Sciatic nerve (tissue), 2 donors: Measurements from ENCODE around the gene SLC37A2. TPM values are rescaled to one million over a fixed set of nuclear protein-coding genes. Genes with fewer than 3 reads are reported as not detected.
"Not testable (repeated sequence)": the region's sequence is repeated elsewhere in the genome, so short reads cannot be mapped to it uniquely, and the experiment has no call there.

ENCODE experiments used
- ATAC-seq: fragments of 200-7000 bp; cut with Tn5 transposase; one replicate; pipeline ENCODE4 v1.9.1; 2020; ENCODE audit warnings: mild to moderate bottlenecking, moderate library complexity
- DNase-seq: peaks from one replicate; pipeline ENCODE4 v3.0.0-alpha.2; 2020; ENCODE audit warnings: low spot score
- intact Hi-C: fragments of 100-400 bp; cut with DNase I; formaldehyde crosslinking; loops from one replicate; pipeline ENCODE4 v1.14.2; 2022
- total RNA-seq: library from RNA; stranded (reverse); fragmentation: NEBNext Ultra II Directional; extraction: Animal tissue kit (Norgen Biotek cat#: 25700); gene quantifications from one replicate; pipeline ENCODE4 v1.2.1, GENCODE V29; 2021
- donor health status: DM: no; HTN: no; CAD: no.
- donor health status: DM: no; HTN: no; CAD: no.

SLC37A2 gene
- total RNA-seq, 1 donor from 2014 or later = 12.7 TPM

GRCh38 chr11:125081098-125081798 lies 18.1 kb downstream of the SLC37A2 start:
- intact Hi-C loops = no loop called here
- no peak for ATAC-seq
- DNase-seq = no peak

- no peak for ATAC-seq
- intact Hi-C loops = no loop called here
- DNase-seq = no peak
These were observed 18.9 kb downstream of the SLC37A2 start for GRCh38 chr11:125082040-125082439.

- intact Hi-C loops = no loop called here
- ATAC-seq (peak; percentile 25), DNase-seq (no peak)
These were observed 19.7 kb downstream of the SLC37A2 start for GRCh38 chr11:125082611-125083311.

- ATAC-seq (no peak), DNase-seq (no peak)
- intact Hi-C loops = no loop called here
These were observed 20.4 kb downstream of the SLC37A2 start for GRCh38 chr11:125083312-125084056.

- DNase-seq (no peak), ATAC-seq (no peak)
- intact Hi-C loops = no loop called here
These were observed 20.9 kb downstream of the SLC37A2 start for GRCh38 chr11:125084057-125084416.

GRCh38 chr11:125084761-125085231 lies 21.7 kb downstream of the SLC37A2 start:
- ATAC-seq = no peak
- intact Hi-C loops = no loop called here
- DNase-seq = no peak

- no peak for ATAC-seq
These were observed 22.4 kb downstream of the SLC37A2 start for GRCh38 chr11:125085301-125086081.

GRCh38 chr11:125086633-125087296 lies 23.7 kb downstream of the SLC37A2 start:
- DNase-seq = no peak

More at GRCh38 chr11:125085301-125086081, 22.4 kb downstream of the SLC37A2 start:
- intact Hi-C loops = no loop called here
- DNase-seq = no peak

GRCh38 chr11:125088123-125088522 lies 25.0 kb downstream of the SLC37A2 start:
- DNase-seq (no peak), ATAC-seq (no peak)
- intact Hi-C loops = no loop called here

More at GRCh38 chr11:125086633-125087296, 23.7 kb downstream of the SLC37A2 start:
- intact Hi-C loops = no loop called here
- no peak for ATAC-seq

GRCh38 chr11:125088576-125089455 lies 25.7 kb downstream of the SLC37A2 start:
- DNase-seq (no peak), ATAC-seq (no peak)
- intact Hi-C loops = no loop called here

GRCh38 chr11:125089481-125089880 lies 26.4 kb downstream of the SLC37A2 start:
- ATAC-seq, DNase-seq, intact Hi-C loops: not testable (repeated sequence)

GRCh38 chr11:125090151-125090550 lies 27.0 kb downstream of the SLC37A2 start:
- DNase-seq, ATAC-seq: not testable (repeated sequence)
- intact Hi-C loops = loop anchor here (5.0 kb wide), 1 partner anchor 312 kb away; no protein-coding TSS in a partner anchor

GRCh38 chr11:125090816-125091215 lies 27.7 kb downstream of the SLC37A2 start:
- DNase-seq = no peak
- intact Hi-C loops = loop anchor here (5.0 kb wide), 1 partner anchor 311 kb away; no protein-coding TSS in a partner anchor
- ATAC-seq = peak; percentile 50

- ATAC-seq (peak; percentile 94), DNase-seq (no peak)
- intact Hi-C loops = loop anchor here (5.0 kb wide), 1 partner anchor 311 kb away; no protein-coding TSS in a partner anchor
These were observed 28.3 kb downstream of the SLC37A2 start for GRCh38 chr11:125091247-125091876.

- intact Hi-C loops = loop anchor here (5.0 kb wide), 1 partner anchor 310 kb away; no protein-coding TSS in a partner anchor
- DNase-seq (no peak), ATAC-seq (peak; percentile 35)
These were observed 29.0 kb downstream of the SLC37A2 start for GRCh38 chr11:125091877-125092664.

- DNase-seq = no peak
These were observed 29.6 kb downstream of the SLC37A2 start for GRCh38 chr11:125092669-125093068.

More at GRCh38 chr11:125092669-125093068, 29.6 kb downstream of the SLC37A2 start:
- no peak for ATAC-seq
- intact Hi-C loops = loop anchor here (5.0 kb wide), 1 partner anchor 310 kb away; no protein-coding TSS in a partner anchor
